IPS-20b (cell line): Measurements from ENCODE around the gene OPN4.

Source experiments
- H3K27ac ChIP-seq: one replicate; pipeline ENCODE4 v1.5.1; 2013; ENCODE audit warnings: low read length
- H3K27me3 ChIP-seq: 2 replicates; pipeline ENCODE4 v1.6.1; 2013; ENCODE audit warnings: mild to moderate bottlenecking, low read length, inconsistent platforms; ENCODE audit not compliant: insufficient read depth
- H3K36me3 ChIP-seq: 2 replicates; pipeline ENCODE4 v1.6.1; 2013; ENCODE audit warnings: low read depth, mild to moderate bottlenecking, inconsistent platforms, low read length, moderate library complexity; ENCODE audit not compliant: insufficient read depth
- H3K4me1 ChIP-seq: 2 replicates; pipeline ENCODE4 v1.6.1; 2013; ENCODE audit warnings: mild to moderate bottlenecking, control low read depth, inconsistent platforms, low read length, moderate library complexity; ENCODE audit not compliant: insufficient read depth
- H3K4me3 ChIP-seq: 2 replicates; pipeline ENCODE4 v1.5.1; 2013; ENCODE audit warnings: mild to moderate bottlenecking, low read length, inconsistent platforms
- H3K9ac ChIP-seq: 2 replicates; pipeline ENCODE4 v1.6.1; 2013; ENCODE audit warnings: low read depth, mild to moderate bottlenecking, inconsistent platforms, low read length, moderate library complexity
- H3K9me3 ChIP-seq: 2 replicates; pipeline ENCODE4 v1.6.1; 2013; ENCODE audit warnings: mild to moderate bottlenecking, low read depth, low read length, inconsistent platforms; ENCODE audit not compliant: insufficient read depth

OPN4 gene

GRCh38 chr10:86688398-86688921 lies 34.1 kb downstream of the OPN4 start:
- Histone ChIP-seq H3K27me3 (no peaks in the 10 kb centered on the region), H3K4me3 (no peak overlapping the region), H3K4me1 (peaks cover 5% of the 10 kb centered on the region; the same call in 1 of the 2 replicates), H3K27ac (no peak overlapping the region), H3K36me3 (no peaks in the 10 kb centered on the region), H3K9me3 (no peaks in the 10 kb centered on the region), H3K9ac (no peak overlapping the region)

DNA sequence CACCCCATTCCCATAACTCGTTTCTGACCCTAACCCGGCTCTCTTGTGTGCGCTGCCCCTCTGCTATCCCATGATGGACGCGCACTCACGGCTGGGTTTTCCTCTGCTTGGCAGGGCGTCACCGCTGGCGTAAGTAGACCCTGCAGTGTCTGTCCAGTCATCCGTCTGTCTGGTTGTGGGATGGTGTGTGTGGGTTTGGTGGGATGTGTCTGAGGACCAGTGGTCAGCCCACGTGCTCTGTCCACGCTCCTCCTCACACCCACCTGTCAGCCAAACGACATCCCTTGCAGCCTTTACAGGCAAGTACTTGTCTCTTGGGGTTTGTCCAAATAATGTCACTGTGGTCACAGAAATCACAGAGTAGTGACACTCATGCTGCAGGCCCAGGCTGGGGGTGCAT lies 34.8 kb downstream of the OPN4 start:
- H3K36me3 ChIP-seq, result no peaks in the 10 kb centered on the region
- H3K27ac ChIP-seq, result no peak overlapping the region
- H3K4me1 ChIP-seq, result peaks cover 8% of the 10 kb centered on the region; the same call in 1 of the 2 replicates
- H3K9ac ChIP-seq, result no peak overlapping the region
- no peaks in the 10 kb centered on the region for H3K27me3 ChIP-seq
- no peaks in the 10 kb centered on the region for H3K9me3 ChIP-seq
- no peak overlapping the region for H3K4me3 ChIP-seq

GRCh38 chr10:86690231-86690630 lies 35.9 kb downstream of the OPN4 start:
- Histone ChIP-seq H3K4me3 (no peak overlapping the region), H3K9me3 (no peaks in the 10 kb centered on the region), H3K4me1 (peaks cover 4% of the 10 kb centered on the region; the same call in 1 of the 2 replicates), H3K27me3 (no peaks in the 10 kb centered on the region), H3K27ac (no peak overlapping the region), H3K9ac (no peak overlapping the region), H3K36me3 (no peaks in the 10 kb centered on the region)

- Histone ChIP-seq H3K27me3 (no peaks in the 10 kb centered on the region), H3K4me1 (peaks cover 4% of the 10 kb centered on the region; the same call in 1 of the 2 replicates), H3K9ac (no peak overlapping the region), H3K27ac (no peak overlapping the region), H3K36me3 (no peaks in the 10 kb centered on the region), H3K9me3 (no peaks in the 10 kb centered on the region), H3K4me3 (no peak overlapping the region)
These were observed 36.3 kb downstream of the OPN4 start for GRCh38 chr10:86690657-86691084.

GRCh38 chr10:86691333-86692022 lies 37.1 kb downstream of the OPN4 start:
- no peak overlapping the region for H3K4me3 ChIP-seq
- H3K9me3 ChIP-seq, result no peaks in the 10 kb centered on the region
- H3K9ac ChIP-seq, result no peak overlapping the region
- no peaks in the 10 kb centered on the region for H3K36me3 ChIP-seq
- H3K27me3 ChIP-seq, result no peaks in the 10 kb centered on the region
- peaks cover 4% of the 10 kb centered on the region; the same call in 1 of the 2 replicates for H3K4me1 ChIP-seq
- no peak overlapping the region for H3K27ac ChIP-seq

DNA sequence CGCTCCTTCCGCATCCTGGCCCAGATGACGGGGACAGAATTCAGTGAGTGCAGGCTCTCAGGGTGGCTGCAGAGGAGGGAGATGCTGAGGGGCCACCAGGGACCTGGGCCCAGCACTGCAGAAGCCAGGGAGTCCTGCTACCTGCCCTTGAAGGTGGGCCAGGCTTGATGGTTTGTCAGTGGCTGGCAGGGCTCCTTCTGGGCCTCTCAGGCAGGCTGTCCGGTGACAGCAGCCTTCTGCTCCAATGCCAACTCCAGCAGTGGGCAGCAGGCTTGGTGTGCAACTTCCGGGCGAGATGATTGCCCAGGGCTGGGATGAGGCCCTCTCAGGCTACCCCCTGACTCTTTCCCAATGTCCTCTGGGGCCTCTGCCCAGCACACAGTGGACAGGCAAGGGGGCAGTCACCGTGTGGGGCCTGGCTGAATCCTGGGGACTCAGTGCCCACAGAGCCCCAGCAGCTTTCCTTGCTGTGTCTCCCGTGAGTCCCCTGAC lies 37.7 kb downstream of the OPN4 start:
- Histone ChIP-seq H3K4me1 (peaks cover 4% of the 10 kb centered on the region; the same call in 1 of the 2 replicates), H3K4me3 (no peak overlapping the region), H3K27me3 (no peaks in the 10 kb centered on the region), H3K9me3 (no peaks in the 10 kb centered on the region), H3K9ac (no peak overlapping the region), H3K27ac (no peak overlapping the region), H3K36me3 (no peaks in the 10 kb centered on the region)

DNA sequence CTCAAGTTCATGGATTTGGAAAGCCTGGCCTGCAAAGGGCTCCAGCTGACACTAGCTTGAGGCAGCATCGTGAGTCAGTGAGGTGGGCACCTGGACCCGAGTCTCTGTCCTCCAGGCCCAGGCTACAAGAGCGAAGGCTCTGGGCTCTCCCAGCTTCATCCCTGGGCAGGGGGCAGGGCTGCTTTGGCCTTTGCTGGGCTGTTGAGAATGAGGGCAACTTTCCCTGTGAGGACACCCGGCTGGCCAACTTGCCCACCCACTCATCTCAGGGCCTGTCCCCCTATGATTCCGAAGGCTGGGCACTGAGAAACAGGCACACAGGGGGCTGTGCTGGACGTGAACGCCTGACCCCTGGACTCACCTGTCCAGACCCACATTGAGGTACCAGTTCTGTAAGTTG lies 38.3 kb downstream of the OPN4 start:
- H3K27ac ChIP-seq, result no peak overlapping the region
- no peaks in the 10 kb centered on the region for H3K27me3 ChIP-seq
- H3K36me3 ChIP-seq, result no peaks in the 10 kb centered on the region
- no peaks in the 10 kb centered on the region for H3K9me3 ChIP-seq
- no peak overlapping the region for H3K4me3 ChIP-seq
- H3K4me1 ChIP-seq, result peaks cover 4% of the 10 kb centered on the region; the same call in 1 of the 2 replicates
- H3K9ac ChIP-seq, result no peak overlapping the region

- H3K27me3 ChIP-seq, result no peaks in the 10 kb centered on the region
- peaks cover 4% of the 10 kb centered on the region; the same call in 1 of the 2 replicates for H3K4me1 ChIP-seq
- H3K9me3 ChIP-seq, result no peaks in the 10 kb centered on the region
- H3K9ac ChIP-seq, result no peak overlapping the region
- H3K36me3 ChIP-seq, result no peaks in the 10 kb centered on the region
- no peak overlapping the region for H3K4me3 ChIP-seq
- H3K27ac ChIP-seq, result no peak overlapping the region
These were observed 38.9 kb downstream of the OPN4 start for GRCh38 chr10:86693275-86693674.

DNA sequence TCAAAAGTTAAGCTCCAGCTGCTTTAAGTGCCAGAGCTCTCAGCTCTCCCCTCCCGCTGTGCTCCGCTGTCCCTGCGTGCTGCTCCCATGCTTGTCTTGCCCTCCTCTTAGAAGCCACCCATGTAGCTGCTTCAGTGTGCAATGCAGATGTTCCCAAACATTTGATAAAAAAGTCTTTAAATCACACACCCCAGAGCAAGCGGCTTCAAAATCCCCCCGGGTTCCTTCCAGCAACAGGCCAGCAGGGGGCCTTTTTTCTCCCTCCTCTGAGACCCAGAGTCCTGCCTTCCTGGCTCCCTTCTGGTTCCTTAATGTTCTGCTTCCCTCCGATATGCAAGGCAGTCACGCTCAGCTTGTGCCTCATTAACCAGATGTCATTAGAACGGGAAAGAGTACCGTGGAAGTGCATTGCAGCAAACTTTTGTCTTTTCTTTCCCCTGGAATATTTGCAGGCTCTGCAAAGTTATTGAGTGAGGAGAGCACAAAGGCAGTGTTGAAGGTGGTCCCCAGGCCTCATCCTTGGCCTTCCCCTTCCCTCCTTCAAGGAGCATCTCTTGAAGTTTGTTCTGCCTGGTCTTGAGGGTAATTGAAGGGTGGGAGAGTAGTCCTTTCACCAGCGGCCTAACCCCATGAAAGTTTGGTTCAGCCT lies 39.5 kb downstream of the OPN4 start:
- Histone ChIP-seq H3K27ac (no peak overlapping the region), H3K9me3 (no peaks in the 10 kb centered on the region), H3K36me3 (no peaks in the 10 kb centered on the region), H3K4me1 (peaks cover 4% of the 10 kb centered on the region; the same call in 1 of the 2 replicates), H3K27me3 (no peaks in the 10 kb centered on the region), H3K9ac (no peak overlapping the region), H3K4me3 (no peak overlapping the region)

GRCh38 chr10:86698207-86698940 lies 44.0 kb downstream of the OPN4 start:
- H3K27ac ChIP-seq, result no peak overlapping the region
- no peaks in the 10 kb centered on the region for H3K9me3 ChIP-seq
- H3K4me3 ChIP-seq, result no peak overlapping the region
- H3K9ac ChIP-seq, result no peak overlapping the region
- peaks cover 4% of the 10 kb centered on the region; the same call in 1 of the 2 replicates for H3K4me1 ChIP-seq
- no peaks in the 10 kb centered on the region for H3K36me3 ChIP-seq
- no peaks in the 10 kb centered on the region for H3K27me3 ChIP-seq

GRCh38 chr10:86699125-86699524 lies 44.8 kb downstream of the OPN4 start:
- no peaks in the 10 kb centered on the region for H3K27me3 ChIP-seq
- H3K4me3 ChIP-seq, result no peak overlapping the region
- no peaks in the 10 kb centered on the region for H3K9me3 ChIP-seq
- H3K27ac ChIP-seq, result no peak overlapping the region
- H3K36me3 ChIP-seq, result no peaks in the 10 kb centered on the region
- no peak overlapping the region for H3K9ac ChIP-seq
- H3K4me1 ChIP-seq, result peaks cover under 1% of the 10 kb centered on the region; the same call in 1 of the 2 replicates
